Panc1 (cell line): ENCODE measurements around the gene ACOXL. TPM values are rescaled to one million over a fixed set of nuclear protein-coding genes. Genes with fewer than 3 reads are reported as not detected.

ENCODE experiments used
- ATAC-seq: fragments of 200-7000 bp; cut with Tn5 transposase; 2 replicates; pipeline ENCODE4 v1.9.1; 2020; ENCODE audit warnings: mild to moderate bottlenecking, moderate library complexity
- BruUV-seq: library from RNA; stranded (reverse); fragments of 400-500 nt; replicated peaks from 2 replicates; lab custom pipeline; 2021; lab: Mats Ljungman, UMichigan
- CTCF ChIA-PET: fragments of 300-600 bp; sonication (Branson Sonifier 250); formaldehyde crosslinking; loops from one replicate; lab custom pipeline; 2022; ENCODE audit warnings: antibody characterized with exemption; lab: Charles Lee
- POLR2A ChIA-PET: fragments of 300-600 bp; sonication (Branson Sonifier 250); formaldehyde crosslinking; loops from one replicate; lab custom pipeline; 2022; ENCODE audit warnings: antibody characterized with exemption; lab: Charles Lee
- DNase-seq: peaks from one replicate; pipeline ENCODE4 v3.0.0-alpha.2; 2010; ENCODE audit warnings: low read depth, low spot score
- H3K27ac ChIP-seq: 2 replicates; pipeline ENCODE4 v1.5.1; 2011; ENCODE audit warnings: mild to moderate bottlenecking, low read length, inconsistent platforms
- H3K27me3 ChIP-seq: fragments of 200-500 bp; sonication (Bioruptor generic); 2 replicates; pipeline ENCODE4 v1.6.0; 2014; ENCODE audit warnings: low read length, inconsistent platforms; ENCODE audit not compliant: control insufficient read depth, insufficient read depth
- H3K36me3 ChIP-seq: fragments of 200-500 bp; sonication (Bioruptor generic); 2 replicates; pipeline ENCODE4 v1.5.1; 2014; ENCODE audit warnings: inconsistent platforms, mild to moderate bottlenecking, low read length, moderate library complexity; ENCODE audit not compliant: control insufficient read depth, insufficient read depth
- H3K4me1 ChIP-seq: 2 replicates; pipeline ENCODE4 v1.5.1; 2011; ENCODE audit warnings: inconsistent platforms, mild to moderate bottlenecking, low read length, moderate library complexity; ENCODE audit not compliant: control insufficient read depth, insufficient read depth
- H3K4me3 ChIP-seq, 2 experiments: 2 replicates each; pipeline ENCODE4 v1.5.1; 2011 to 2012; ENCODE audit warnings: low read depth in 2 of 2, low read length in 2 of 2, mild to moderate bottlenecking in 2 of 2, inconsistent platforms in 1 of 2, moderate library complexity in 1 of 2
- H3K9me3 ChIP-seq: fragments of 200-500 bp; sonication (Bioruptor generic); 2 replicates; pipeline ENCODE4 v1.5.1; 2014; ENCODE audit warnings: low read depth, mild to moderate bottlenecking, inconsistent platforms, low read length, moderate library complexity; ENCODE audit not compliant: control insufficient read depth, insufficient read depth
- CTCF ChIP-seq: fragments of 450-650 bp; IDR thresholded peaks from 2 replicates; pipeline ENCODE4 v1.5.1; 2017; ENCODE audit warnings: mild to moderate bottlenecking
- POLR2AphosphoS5 ChIP-seq: IDR thresholded peaks from 2 replicates; pipeline ENCODE4 v1.6.1; 2012; ENCODE audit warnings: mild to moderate bottlenecking, low read depth, low read length, moderate library complexity
- REST ChIP-seq, 2 experiments: IDR thresholded peaks; 2 replicates each; pipeline ENCODE4 v1.6.1; 2011 to 2012; ENCODE audit warnings: low read depth in 2 of 2, control low read depth in 1 of 2, low read length in 1 of 2, mild to moderate bottlenecking in 1 of 2, moderate library complexity in 1 of 2; ENCODE audit not compliant: insufficient read depth in 1 of 2
- SIN3A ChIP-seq: IDR thresholded peaks from 2 replicates; pipeline ENCODE4 v1.6.1; 2012; ENCODE audit warnings: low read depth, mild to moderate bottlenecking, low read length, moderate library complexity, borderline replicate concordance; ENCODE audit not compliant: insufficient read depth
- TCF7L2 ChIP-seq: IDR thresholded peaks from 2 replicates; pipeline ENCODE4 v1.6.1; 2011; ENCODE audit warnings: mild to moderate bottlenecking, low read depth, low read length, inconsistent platforms
- in situ Hi-C: cut with HindIII; loops from 2 replicates; pipeline ENCODE4 v1.10.0; 2016; ENCODE audit warnings: low sequenced_read_pairs, low pct_unique_long_range_greater_than_20kb
- intact Hi-C: fragments of 100-400 bp; cut with micrococcal nuclease; formaldehyde crosslinking; loops from one replicate; pipeline ENCODE4 v1.10.0; 2022; ENCODE audit not compliant: unreplicated experiment
- total RNA-seq: library from RNA; stranded (reverse); gene quantifications from one replicate; pipeline ENCODE4 v1.2.1, GENCODE V29; 2021; ENCODE audit not compliant: unreplicated experiment

The ACOXL gene
- total RNA-seq, 1 experiment from 2014 or later, result 4.9 TPM

- no peak for TF ChIP-seq POLR2AphosphoS5
- TF ChIP-seq REST (IDR thresholded peaks at IDR 0.05; ENCODE audit: insufficient read depth in 1 of 2, low read depth in 2 of 2, low read length in 1 of 2), result no peak
- no peak for TF ChIP-seq CTCF
- no peak for TF ChIP-seq SIN3A
- no peak for TF ChIP-seq TCF7L2
- no peak for DNase-seq
- Histone ChIP-seq H3K4me3 (no peak overlapping the region), H3K27ac (no peak overlapping the region), H3K4me1 (peaks cover 19% of the 10 kb centered on the region), H3K36me3 (peaks cover 5% of the 10 kb centered on the region), H3K27me3 (no peaks in the 10 kb centered on the region), H3K9me3 (no peaks in the 10 kb centered on the region)
- intact Hi-C loops, result no loop called here
- ChIA-PET CTCF (no interaction called here), POLR2A (no interaction called here)
- in situ Hi-C loops, result no loop called here
- TSS peak; percentile 39 for BruUV-seq
- ATAC-seq, result no peak
These were observed 434.9 kb downstream of the ACOXL start for GRCh38 chr2:111167076-111167862.

- no peaks in the 10 kb centered on the region for H3K27me3 ChIP-seq
- DNase-seq (no peak), ATAC-seq (no peak)
- no peak overlapping the region for H3K27ac ChIP-seq
- no TSS peak for BruUV-seq
- no peak for TF ChIP-seq TCF7L2
- no peak for TF ChIP-seq SIN3A
- TF ChIP-seq POLR2AphosphoS5, result no peak
- TF ChIP-seq CTCF, result no peak
- no peak for TF ChIP-seq REST (IDR thresholded peaks at IDR 0.05; ENCODE audit: insufficient read depth in 1 of 2, low read depth in 2 of 2, low read length in 1 of 2)
- CTCF ChIA-PET, result no interaction called here
- intact Hi-C loops, result no loop called here
- in situ Hi-C loops, result no loop called here
- no peak overlapping the region for H3K4me3 ChIP-seq
- POLR2A ChIA-PET, result no interaction called here
- H3K36me3 ChIP-seq, result peaks cover 5% of the 10 kb centered on the region
- H3K4me1 ChIP-seq, result peaks cover 19% of the 10 kb centered on the region
- no peaks in the 10 kb centered on the region for H3K9me3 ChIP-seq
These were observed 435.4 kb downstream of the ACOXL start for GRCh38 chr2:111167863-111168162.

Other genes with a start within 250 kb of the ACOXL start
- 38.4 TPM for gene RGPD6, start 155.4 kb upstream of the ACOXL start, total RNA-seq
- 91.2 TPM for gene BUB1, start 54.5 kb upstream of the ACOXL start, total RNA-seq